ENCODE results near the gene LYPD6.
"Not testable (repeated sequence)": the region's sequence is repeated elsewhere in the genome, so short reads cannot be mapped to it uniquely, and the experiment has no call there.

LYPD6 gene

GRCh38 chr2:149506808-149507207 is 176.4 kb downstream of the LYPD6 start:
- H3K36me3 ChIP-seq (ENCODE audit: control insufficient read depth in 2 of 2, insufficient read depth in 1 of 2, low read length in 2 of 2); POLR2A ChIA-PET; H3K4me1 ChIP-seq (ENCODE audit: control insufficient read depth, insufficient read depth, low read length); H3K9me3 ChIP-seq (ENCODE audit: control insufficient read depth, insufficient read depth, low read depth, low read length); H3K27ac ChIP-seq (ENCODE audit: extremely low read depth, low read depth, low read length); H3K4me3 ChIP-seq (ENCODE audit: low read depth, low read length): not testable (repeated sequence)
- CTCF ChIA-PET = interaction anchor here (0.7 kb wide), 1 partner anchor 461 kb away, joined by 4 read pairs; no protein-coding TSS in a partner anchor

DNA sequence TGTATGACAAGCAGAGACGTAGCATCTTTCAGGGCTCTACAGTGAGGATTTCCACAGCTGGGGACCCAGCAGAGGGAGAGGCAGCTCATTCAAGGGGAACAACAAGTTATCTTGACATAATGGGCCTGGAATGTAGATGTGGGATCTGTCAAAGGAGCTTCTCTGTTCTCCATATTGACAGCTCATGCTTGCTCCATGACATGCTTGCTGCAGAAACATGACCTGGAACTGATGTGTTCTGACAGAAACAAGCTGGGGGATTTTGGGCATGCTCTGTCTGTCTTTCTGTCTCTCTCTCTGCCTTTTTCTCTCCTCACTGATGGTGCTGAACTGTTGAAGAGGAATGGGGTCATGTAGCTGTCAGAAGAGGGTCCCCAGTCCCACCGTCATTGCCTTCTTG is 177.6 kb downstream of the LYPD6 start:
- TF ChIP-seq ZNF571 (tag by site-specific recombination; IDR thresholded peaks at IDR 0.05) = no peak
- no peak for TF ChIP-seq ZBTB20 (tag by site-specific recombination; IDR thresholded peaks at IDR 0.05)
- TF ChIP-seq PRDM4 (tag by site-specific recombination; IDR thresholded peaks at IDR 0.05) = no peak
- POLR2A ChIA-PET = no interaction called here
- no peak overlapping the region for H3K4me3 ChIP-seq (ENCODE audit: low read depth, low read length)
- no peak overlapping the region for H3K27ac ChIP-seq (ENCODE audit: extremely low read depth, low read depth, low read length)
- no peaks in the 10 kb centered on the region for H3K4me1 ChIP-seq (ENCODE audit: control insufficient read depth, insufficient read depth, low read length)
- H3K9me3 ChIP-seq (ENCODE audit: control insufficient read depth, insufficient read depth, low read depth, low read length) = no peaks in the 10 kb centered on the region
- CTCF ChIA-PET = interaction anchor here (1.1 kb wide), 1 partner anchor 53 kb away, joined by 3 read pairs; no protein-coding TSS in a partner anchor
- H3K36me3 ChIP-seq (ENCODE audit: control insufficient read depth in 2 of 2, insufficient read depth in 1 of 2, low read length in 2 of 2) = no peaks in the 10 kb centered on the region

DNA sequence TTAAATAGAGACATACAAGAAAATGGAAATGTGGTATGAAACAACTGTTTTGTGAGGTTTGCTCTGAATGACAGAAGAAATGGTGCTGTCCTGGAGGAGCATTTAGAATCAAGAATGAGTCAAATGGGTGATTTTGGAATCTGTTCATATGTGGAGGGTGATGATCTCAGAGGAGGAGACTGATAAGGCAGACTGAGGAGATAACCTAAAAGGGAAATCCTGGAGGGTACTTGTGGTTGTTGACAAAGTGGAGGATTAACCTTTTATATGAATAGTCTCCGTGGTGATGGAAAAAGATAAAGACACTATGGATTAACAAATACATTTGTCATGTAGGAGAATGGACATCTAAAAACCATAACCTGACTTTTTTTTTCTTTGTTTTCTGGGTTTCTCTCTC is 183.1 kb downstream of the LYPD6 start:
- Histone ChIP-seq H3K4me1 (ENCODE audit: control insufficient read depth, insufficient read depth, low read length) (no peaks in the 10 kb centered on the region), H3K27ac (ENCODE audit: extremely low read depth, low read depth, low read length) (no peak overlapping the region), H3K9me3 (ENCODE audit: control insufficient read depth, insufficient read depth, low read depth, low read length) (no peaks in the 10 kb centered on the region), H3K4me3 (ENCODE audit: low read depth, low read length) (no peak overlapping the region), H3K36me3 (ENCODE audit: control insufficient read depth in 2 of 2, insufficient read depth in 1 of 2, low read length in 2 of 2) (no peaks in the 10 kb centered on the region)
- ChIA-PET CTCF (no interaction called here), POLR2A (no interaction called here)
- 0 out of 2 replicates have a peak, but pooled peaks have one; percentile 23 for TF ChIP-seq ZXDB (tag by site-specific recombination; IDR thresholded peaks at IDR 0.05)
- TF ChIP-seq ZNF529 (tag by site-specific recombination; IDR thresholded peaks at IDR 0.05; ENCODE audit: insufficient replicate concordance) = no peak
- no peak for TF ChIP-seq ZNF426 (tag by site-specific recombination; IDR thresholded peaks at IDR 0.05)
- no peak for TF ChIP-seq KLF9 (tag by site-specific recombination; IDR thresholded peaks at IDR 0.05; ENCODE audit: low read depth)
- no peak for TF ChIP-seq ZNF19 (tag by site-specific recombination; IDR thresholded peaks at IDR 0.05; ENCODE audit: low read depth)
